ENCODE data around the gene CTRB2.
"Not testable (repeated sequence)": the region's sequence is repeated elsewhere in the genome, so short reads cannot be mapped to it uniquely, and the experiment has no call there.

The CTRB2 gene

GRCh38 chr16:75242436-75243078 lies 35.6 kb upstream of the CTRB2 start:
- not testable (repeated sequence) for DNase-seq (ENCODE audit: low read depth in 2 of 3, low spot score in 2 of 3)

DNA sequence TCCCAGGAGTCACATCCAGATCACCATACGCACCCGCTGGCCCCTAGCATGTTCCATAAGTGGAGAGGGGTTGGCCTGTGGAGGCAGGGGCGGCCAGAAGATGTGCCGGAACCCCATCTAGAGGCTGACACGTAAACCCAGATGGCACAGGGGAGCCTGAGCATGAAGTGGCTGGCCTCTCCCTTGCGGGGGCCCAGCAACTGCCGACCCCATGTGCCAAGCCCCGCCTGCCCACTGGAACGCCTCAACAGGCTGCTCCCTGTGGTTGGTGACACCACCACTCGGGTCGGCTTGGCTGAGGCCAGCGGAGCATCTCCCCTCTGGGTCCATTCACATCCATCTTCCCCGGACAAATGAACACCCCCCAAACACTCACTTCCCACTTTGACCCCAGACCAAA lies 35.0 kb upstream of the CTRB2 start:
- DNase-seq (ENCODE audit: low read depth in 2 of 3, low spot score in 2 of 3) = no peak

DNA sequence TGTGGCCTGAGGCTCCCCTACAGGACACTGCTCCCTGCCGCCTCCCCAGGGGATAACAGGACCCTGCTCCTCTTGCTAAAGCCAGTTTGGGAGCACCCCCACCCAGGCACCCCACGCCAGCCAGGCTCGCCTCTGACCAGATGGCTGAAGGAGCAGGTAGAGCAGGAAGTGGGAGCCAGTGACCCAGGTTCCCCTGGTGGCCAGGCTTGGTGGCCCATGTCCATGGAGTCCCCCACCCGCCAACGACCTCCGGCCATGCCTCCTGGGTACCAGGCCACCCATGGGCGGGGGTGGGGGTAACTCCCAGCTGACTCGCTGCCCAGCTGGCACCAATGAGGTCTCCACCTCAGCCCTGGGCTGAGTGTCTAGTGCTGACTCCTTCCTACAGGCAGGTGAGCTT lies 34.5 kb upstream of the CTRB2 start:
- DNase-seq (ENCODE audit: low read depth in 2 of 3, low spot score in 2 of 3) = no peak

DNA sequence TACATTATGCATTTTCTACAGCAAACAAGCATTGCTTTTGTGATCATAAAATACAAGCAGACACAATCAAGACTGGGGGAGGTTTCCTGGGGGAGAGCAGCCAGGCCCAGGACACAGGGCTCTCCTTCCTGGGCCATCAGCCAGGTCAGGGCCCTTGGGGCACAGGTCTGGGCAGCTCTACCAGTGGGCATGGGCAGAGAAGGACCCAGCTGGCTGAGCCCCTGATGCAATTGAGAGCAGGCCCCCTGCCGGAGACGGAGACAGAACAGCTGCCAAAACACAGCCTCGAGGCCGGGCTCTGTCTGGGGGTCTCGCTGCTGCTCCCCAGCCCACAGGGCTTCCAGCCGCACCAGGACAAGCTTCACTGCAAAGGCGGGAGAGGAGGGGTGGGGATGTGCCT lies 33.7 kb upstream of the CTRB2 start:
- DNase-seq (ENCODE audit: low read depth in 2 of 3, low spot score in 2 of 3) = not testable (repeated sequence)

GRCh38 chr16:75239542-75240122 lies 32.7 kb upstream of the CTRB2 start:
- DNase-seq (ENCODE audit: low read depth in 2 of 3, low spot score in 2 of 3) = no peak

- DNase-seq (ENCODE audit: low read depth in 2 of 3, low spot score in 2 of 3) = no peak
These were observed 32.0 kb upstream of the CTRB2 start for GRCh38 chr16:75238853-75239541.

GRCh38 chr16:75238132-75238852 lies 31.3 kb upstream of the CTRB2 start:
- DNase-seq (ENCODE audit: low read depth in 2 of 3, low spot score in 2 of 3) = no peak

DNA sequence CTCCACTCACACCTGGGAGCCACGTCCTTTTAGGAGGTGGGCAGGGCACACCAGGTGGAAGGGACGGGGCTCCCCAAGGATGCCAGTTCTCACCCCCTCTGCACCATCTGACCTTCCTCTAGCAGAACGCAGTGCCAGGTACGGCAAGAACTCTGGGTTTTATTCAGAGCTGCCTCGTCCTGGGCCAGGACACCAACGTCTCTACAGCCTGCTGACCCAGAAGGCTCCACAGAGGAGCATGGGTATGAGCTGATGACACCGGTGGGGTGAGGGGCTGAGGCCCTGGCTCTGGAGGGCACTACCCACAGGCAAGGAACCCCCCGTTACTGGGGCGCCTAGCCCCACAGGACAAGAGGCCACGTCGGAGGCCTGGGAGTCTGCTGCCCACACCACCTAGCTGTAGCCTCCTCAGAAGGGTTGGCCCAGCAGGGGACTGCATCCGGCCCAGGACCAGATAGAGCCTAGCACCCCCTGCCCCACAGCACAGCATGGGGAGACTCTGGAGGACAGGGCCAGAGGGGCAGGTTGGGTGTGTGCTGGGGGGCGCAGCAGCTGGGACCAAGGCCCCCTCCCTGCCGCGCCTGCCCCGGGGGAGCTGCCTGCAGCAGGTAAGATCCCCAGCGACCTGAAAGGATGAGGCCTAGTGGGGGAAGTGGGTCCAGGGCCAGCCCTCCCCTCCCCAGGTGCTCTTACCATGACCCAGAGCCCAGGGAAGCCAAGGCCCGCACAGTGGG lies 30.6 kb upstream of the CTRB2 start:
- DNase-seq (ENCODE audit: low read depth in 2 of 3, low spot score in 2 of 3) = no peak

GRCh38 chr16:75236736-75237397 lies 29.9 kb upstream of the CTRB2 start:
- no peak for DNase-seq (ENCODE audit: low read depth in 2 of 3, low spot score in 2 of 3)

DNA sequence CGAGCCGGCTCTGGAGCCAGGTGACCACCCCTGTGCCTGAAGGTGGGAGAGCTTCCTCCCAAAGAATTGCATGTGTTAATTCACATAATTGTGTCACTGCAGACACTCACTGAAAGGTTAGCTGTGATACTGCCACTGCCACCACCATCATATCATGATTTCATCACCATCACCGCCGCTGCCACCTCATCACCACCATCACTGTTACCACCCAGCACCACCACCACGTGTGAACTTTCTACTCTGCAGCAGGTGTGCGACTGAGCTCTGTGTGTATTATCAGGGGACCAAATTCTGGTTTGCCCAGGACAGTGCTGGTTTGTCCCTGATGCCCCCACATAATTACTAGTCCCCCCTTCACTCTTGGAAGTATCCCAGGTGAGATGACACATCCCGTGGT lies 29.3 kb upstream of the CTRB2 start:
- DNase-seq (ENCODE audit: low read depth in 2 of 3, low spot score in 2 of 3) = no peak

DNA sequence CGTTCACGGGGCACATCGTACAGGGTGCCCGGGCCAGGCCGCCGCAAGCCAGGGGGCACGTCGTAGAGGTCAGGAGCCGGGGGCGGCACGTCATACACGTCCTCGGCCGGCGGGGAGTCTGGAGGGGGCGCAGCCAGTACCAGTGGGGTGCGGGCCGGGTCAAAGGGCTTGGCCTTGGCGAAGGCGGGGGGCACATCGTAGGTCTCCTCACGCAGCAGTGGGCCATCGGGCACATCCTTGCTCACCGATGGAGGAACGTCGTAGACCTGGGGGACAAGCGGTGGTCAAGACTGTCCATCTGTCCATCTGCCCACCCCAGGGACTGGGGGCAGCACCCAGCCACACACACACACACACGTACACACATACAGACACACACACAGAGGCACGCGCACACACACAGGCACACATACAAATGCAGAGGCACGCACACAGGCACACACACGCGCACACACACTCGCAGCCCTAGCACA lies 28.8 kb upstream of the CTRB2 start:
- DNase-seq (ENCODE audit: low read depth in 2 of 3, low spot score in 2 of 3) = no peak

DNA sequence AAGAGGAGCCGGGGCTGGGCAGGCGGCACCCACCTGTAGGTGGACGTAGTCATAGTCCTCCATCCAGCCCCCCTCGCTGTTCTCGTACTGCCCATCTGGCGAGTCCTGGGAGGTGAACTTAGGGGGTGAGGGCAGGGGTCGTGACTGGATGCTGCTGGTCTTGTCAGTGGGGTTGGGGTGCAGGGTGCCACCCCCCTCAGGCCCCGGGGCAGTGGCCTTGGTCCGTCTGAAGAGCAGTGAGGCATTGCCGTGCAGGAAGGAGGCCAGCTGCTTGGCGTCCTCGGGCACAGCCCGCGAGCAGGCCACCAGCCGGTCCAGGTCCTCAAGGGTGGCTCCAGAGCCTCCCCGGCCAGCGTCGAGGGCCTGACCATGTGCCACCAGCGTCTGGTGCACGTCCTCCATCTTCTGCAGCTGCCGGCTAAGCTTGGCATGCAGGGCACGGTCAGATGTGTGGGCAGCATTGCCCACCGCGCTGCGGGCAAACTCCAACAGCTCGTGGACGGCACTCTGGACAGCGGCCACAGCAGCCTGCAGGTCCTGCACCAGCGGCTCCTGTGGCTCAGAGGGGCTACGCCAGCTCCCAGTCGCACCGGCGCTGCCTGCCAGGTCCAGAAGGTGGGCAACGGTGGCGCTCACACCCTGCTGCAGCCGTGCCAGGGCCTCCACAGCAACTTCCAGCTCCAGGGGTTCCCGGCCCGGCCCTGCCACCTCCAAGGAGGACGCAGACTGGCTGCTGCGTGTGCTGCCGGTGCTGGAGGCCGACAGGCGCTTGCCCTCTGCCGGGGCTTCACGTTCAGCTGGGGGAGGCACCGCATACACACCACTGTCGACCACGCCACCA lies 28.1 kb upstream of the CTRB2 start:
- no peak for DNase-seq (ENCODE audit: low read depth in 2 of 3, low spot score in 2 of 3)

- no peak for DNase-seq (ENCODE audit: low read depth in 2 of 3, low spot score in 2 of 3)
These were observed 26.6 kb upstream of the CTRB2 start for GRCh38 chr16:75233611-75233938.

DNA sequence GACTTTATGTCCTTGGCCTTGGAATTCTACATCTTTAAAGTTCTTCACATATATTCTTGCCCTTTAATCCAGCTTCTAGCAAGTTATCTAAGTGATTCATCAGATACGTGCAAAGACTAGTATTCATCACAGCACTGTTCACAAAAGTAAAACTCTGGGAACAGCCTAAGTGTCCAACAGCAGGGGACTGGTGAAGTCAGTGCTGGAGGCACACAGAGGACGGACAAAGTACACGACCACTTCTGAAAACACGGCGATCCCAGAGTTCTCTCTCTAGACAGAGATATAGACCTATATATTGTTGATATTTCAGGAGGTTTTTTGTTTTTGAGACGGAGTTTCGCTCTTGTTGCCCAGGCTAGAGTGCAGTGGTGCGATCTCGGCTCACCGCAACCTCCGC lies 24.6 kb upstream of the CTRB2 start:
- no peak for DNase-seq (ENCODE audit: low read depth in 2 of 3, low spot score in 2 of 3)

- DNase-seq (ENCODE audit: low read depth in 2 of 3, low spot score in 2 of 3) = no peak
These were observed 23.6 kb upstream of the CTRB2 start for GRCh38 chr16:75230471-75231110.

DNA sequence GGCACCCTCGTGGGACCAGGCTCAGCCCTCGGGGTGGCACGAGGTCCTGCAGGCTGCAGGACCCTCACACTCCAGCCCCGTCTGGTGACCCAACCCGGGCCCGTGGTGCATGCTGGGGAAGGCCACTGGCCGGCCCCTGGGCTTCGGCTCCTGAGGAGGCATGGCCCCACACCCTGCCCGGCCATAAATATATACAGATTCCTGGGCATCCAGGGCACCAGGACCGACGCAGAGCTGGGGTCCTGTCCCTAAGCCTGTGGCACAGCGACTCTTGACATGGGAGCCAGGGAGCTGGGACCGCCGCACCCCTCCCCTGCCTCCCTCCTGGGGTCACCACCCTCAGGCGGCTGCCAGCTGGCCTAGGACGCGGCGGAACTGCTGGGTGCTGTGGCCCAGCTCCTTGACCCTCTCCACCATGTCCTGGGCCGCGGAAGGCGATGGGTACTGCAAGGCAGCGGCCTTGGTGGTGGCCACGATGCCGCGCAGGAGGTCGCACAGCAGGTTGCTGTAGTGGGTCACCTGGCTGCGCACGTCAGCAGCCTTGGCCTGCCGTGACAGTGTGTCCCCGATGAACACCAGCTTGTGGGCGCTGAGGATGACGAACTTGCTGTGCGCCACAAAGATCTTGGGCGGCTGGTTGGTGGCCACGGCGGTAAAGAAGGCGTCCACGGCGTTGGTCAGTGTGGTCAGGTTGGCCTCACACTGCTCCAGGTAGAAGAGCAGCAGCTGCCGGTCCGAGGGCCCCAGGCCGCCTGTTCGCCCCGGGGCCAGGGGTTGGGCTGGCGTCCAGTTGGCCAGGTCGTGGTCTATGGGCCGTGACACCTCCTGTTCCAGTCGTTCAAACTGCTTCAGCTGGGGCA lies 22.4 kb upstream of the CTRB2 start:
- no peak for DNase-seq (ENCODE audit: low read depth in 2 of 3, low spot score in 2 of 3)

DNA sequence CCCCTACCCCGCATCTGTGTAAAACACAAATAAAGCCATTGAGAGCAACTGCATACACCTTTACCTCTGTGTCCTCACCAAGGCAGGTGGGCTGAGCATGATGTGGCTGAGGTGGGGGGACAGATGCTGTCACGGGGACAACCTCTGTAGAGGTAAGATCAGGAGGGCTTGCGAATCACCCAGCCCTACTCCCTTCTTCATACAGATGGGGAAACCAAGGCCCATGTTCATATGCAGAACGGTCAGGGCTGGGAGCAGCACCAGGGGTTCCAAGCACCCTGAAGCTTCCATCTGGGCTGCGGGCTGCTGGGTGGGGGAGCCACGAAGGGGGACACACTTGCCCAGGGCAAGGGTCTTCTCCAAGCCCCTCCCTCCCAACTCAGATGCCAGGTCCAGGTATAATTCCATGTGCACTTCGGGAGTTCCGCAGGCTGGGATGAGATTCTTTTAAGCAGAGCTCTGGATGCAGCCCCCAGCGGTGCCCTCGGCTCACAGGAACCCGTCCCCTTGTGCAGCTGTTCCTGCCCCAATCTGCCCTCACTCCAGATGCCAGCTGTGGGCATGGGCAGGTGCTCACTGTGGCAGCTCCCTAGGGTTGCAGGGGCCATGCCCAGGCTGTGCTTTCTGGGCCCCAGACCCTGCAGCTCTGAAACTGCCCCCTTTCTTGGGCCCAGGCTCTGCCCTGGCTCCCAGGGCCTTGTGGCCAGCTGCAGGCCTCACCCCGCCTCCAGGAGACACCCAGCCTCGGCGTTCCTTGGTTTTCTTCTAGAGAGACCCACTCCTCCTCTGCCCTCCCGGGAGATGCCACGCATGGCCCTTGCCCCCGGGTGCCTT lies 21.4 kb upstream of the CTRB2 start:
- no peak for DNase-seq (ENCODE audit: low read depth in 2 of 3, low spot score in 2 of 3)
